ENCODE results near the gene UNC50. TPM values are rescaled to one million over a fixed set of nuclear protein-coding genes. Genes with fewer than 3 reads are reported as not detected.

UNC50 gene
- total RNA-seq, 2 donors from 2014 or later: 19.5 to 26.0 TPM

- no peaks in the 10 kb centered on the region for H3K9me3 Mint-ChIP-seq
- no peak for ATAC-seq (replicated peaks)
- H3K27ac Mint-ChIP-seq: peak overlapping the region; percentile 75
- peaks cover 86% of the 10 kb centered on the region for H3K36me3 Mint-ChIP-seq (ENCODE audit: low read depth)
- no peak overlapping the region for H3K4me3 Mint-ChIP-seq
- no peaks in the 10 kb centered on the region for H3K27me3 Mint-ChIP-seq
- H3K4me1 Mint-ChIP-seq: peaks cover 5% of the 10 kb centered on the region
Measured at GRCh38 chr2:98570356-98570755, 38.0 kb upstream of the UNC50 start.

GRCh38 chr2:98571121-98571701, 37.2 kb upstream of the UNC50 start:
- Mint-ChIP-seq H3K27me3 (no peaks in the 10 kb centered on the region), H3K9me3 (no peaks in the 10 kb centered on the region), H3K36me3 (ENCODE audit: low read depth) (peaks cover 86% of the 10 kb centered on the region), H3K4me1 (peaks cover 5% of the 10 kb centered on the region), H3K27ac (peak overlapping the region; percentile 58), H3K4me3 (no peak overlapping the region)
- ATAC-seq (replicated peaks): no peak

- Mint-ChIP-seq H3K9me3 (no peaks in the 10 kb centered on the region), H3K36me3 (ENCODE audit: low read depth) (peaks cover 86% of the 10 kb centered on the region), H3K27me3 (no peaks in the 10 kb centered on the region), H3K27ac (peak overlapping the region; percentile 58), H3K4me3 (no peak overlapping the region), H3K4me1 (peaks cover 5% of the 10 kb centered on the region)
- no peak for ATAC-seq (replicated peaks)
Measured at GRCh38 chr2:98571796-98572195, 36.6 kb upstream of the UNC50 start.

- Mint-ChIP-seq H3K36me3 (ENCODE audit: low read depth) (peaks cover 86% of the 10 kb centered on the region), H3K4me3 (no peak overlapping the region)
Measured at GRCh38 chr2:98572211-98572610, 36.2 kb upstream of the UNC50 start.

GRCh38 chr2:98572676-98573075, 35.7 kb upstream of the UNC50 start:
- no peak overlapping the region for H3K4me3 Mint-ChIP-seq

More at GRCh38 chr2:98572211-98572610, 36.2 kb upstream of the UNC50 start:
- Mint-ChIP-seq H3K27ac (peak overlapping the region; percentile 58), H3K27me3 (no peaks in the 10 kb centered on the region), H3K4me1 (peaks cover under 1% of the 10 kb centered on the region), H3K9me3 (no peaks in the 10 kb centered on the region)
- ATAC-seq (replicated peaks): no peak

GRCh38 chr2:98573426-98573825, 35.0 kb upstream of the UNC50 start:
- Mint-ChIP-seq H3K36me3 (ENCODE audit: low read depth) (peaks cover 86% of the 10 kb centered on the region), H3K27ac (peak overlapping the region; percentile 64), H3K4me3 (no peak overlapping the region), H3K27me3 (no peaks in the 10 kb centered on the region), H3K9me3 (no peaks in the 10 kb centered on the region), H3K4me1 (no peaks in the 10 kb centered on the region)
- no peak for ATAC-seq (replicated peaks)

More at GRCh38 chr2:98572676-98573075, 35.7 kb upstream of the UNC50 start:
- no peak for ATAC-seq (replicated peaks)
- peaks cover 86% of the 10 kb centered on the region for H3K36me3 Mint-ChIP-seq (ENCODE audit: low read depth)
- no peaks in the 10 kb centered on the region for H3K4me1 Mint-ChIP-seq
- no peaks in the 10 kb centered on the region for H3K9me3 Mint-ChIP-seq
- H3K27ac Mint-ChIP-seq: peak overlapping the region; percentile 58
- no peaks in the 10 kb centered on the region for H3K27me3 Mint-ChIP-seq

GRCh38 chr2:98576666-98577312, 31.6 kb upstream of the UNC50 start:
- peak overlapping the region; percentile 58 for H3K27ac Mint-ChIP-seq

GRCh38 chr2:98577313-98577712, 31.1 kb upstream of the UNC50 start:
- H3K9me3 Mint-ChIP-seq: no peaks in the 10 kb centered on the region
- no peaks in the 10 kb centered on the region for H3K27me3 Mint-ChIP-seq
- no peak overlapping the region for H3K27ac Mint-ChIP-seq
- peaks cover 88% of the 10 kb centered on the region for H3K36me3 Mint-ChIP-seq (ENCODE audit: low read depth)
- ATAC-seq (replicated peaks): no peak
- H3K4me1 Mint-ChIP-seq: no peaks in the 10 kb centered on the region
- no peak overlapping the region for H3K4me3 Mint-ChIP-seq

More at GRCh38 chr2:98576666-98577312, 31.6 kb upstream of the UNC50 start:
- no peaks in the 10 kb centered on the region for H3K9me3 Mint-ChIP-seq
- H3K4me3 Mint-ChIP-seq: no peak overlapping the region
- no peak for ATAC-seq (replicated peaks)
- H3K36me3 Mint-ChIP-seq (ENCODE audit: low read depth): peaks cover 88% of the 10 kb centered on the region
- no peaks in the 10 kb centered on the region for H3K4me1 Mint-ChIP-seq
- no peaks in the 10 kb centered on the region for H3K27me3 Mint-ChIP-seq

- H3K27me3 Mint-ChIP-seq: no peaks in the 10 kb centered on the region
- no peaks in the 10 kb centered on the region for H3K4me1 Mint-ChIP-seq
- H3K4me3 Mint-ChIP-seq: no peak overlapping the region
- ATAC-seq (replicated peaks): no peak
- H3K9me3 Mint-ChIP-seq: no peaks in the 10 kb centered on the region
- H3K36me3 Mint-ChIP-seq (ENCODE audit: low read depth): peaks cover 88% of the 10 kb centered on the region
- peak overlapping the region; percentile 6 for H3K27ac Mint-ChIP-seq
Measured at GRCh38 chr2:98578231-98578630, 30.2 kb upstream of the UNC50 start.

- no peak for ATAC-seq (replicated peaks)
- no peaks in the 10 kb centered on the region for H3K9me3 Mint-ChIP-seq
- H3K4me1 Mint-ChIP-seq: no peaks in the 10 kb centered on the region
- H3K36me3 Mint-ChIP-seq (ENCODE audit: low read depth): peaks cover 90% of the 10 kb centered on the region
- no peaks in the 10 kb centered on the region for H3K27me3 Mint-ChIP-seq
- H3K4me3 Mint-ChIP-seq: no peak overlapping the region
- H3K27ac Mint-ChIP-seq: no peak overlapping the region
Measured at GRCh38 chr2:98579926-98580325, 28.5 kb upstream of the UNC50 start.

GRCh38 chr2:98580656-98581284, 27.6 kb upstream of the UNC50 start:
- peaks cover 90% of the 10 kb centered on the region for H3K36me3 Mint-ChIP-seq (ENCODE audit: low read depth)
- ATAC-seq (replicated peaks): no peak
- H3K27me3 Mint-ChIP-seq: no peaks in the 10 kb centered on the region
- no peak overlapping the region for H3K4me3 Mint-ChIP-seq
- H3K9me3 Mint-ChIP-seq: no peaks in the 10 kb centered on the region
- peak overlapping the region; percentile 11 for H3K27ac Mint-ChIP-seq
- no peaks in the 10 kb centered on the region for H3K4me1 Mint-ChIP-seq

- ATAC-seq (replicated peaks): no peak
- no peak overlapping the region for H3K4me3 Mint-ChIP-seq
- no peaks in the 10 kb centered on the region for H3K27me3 Mint-ChIP-seq
- H3K27ac Mint-ChIP-seq: no peak overlapping the region
- H3K36me3 Mint-ChIP-seq (ENCODE audit: low read depth): peaks cover 90% of the 10 kb centered on the region
- H3K9me3 Mint-ChIP-seq: no peaks in the 10 kb centered on the region
- no peaks in the 10 kb centered on the region for H3K4me1 Mint-ChIP-seq
Measured at GRCh38 chr2:98582523-98582922, 25.9 kb upstream of the UNC50 start.

GRCh38 chr2:98583276-98583675, 25.1 kb upstream of the UNC50 start:
- no peak for ATAC-seq (replicated peaks)
- peaks cover 90% of the 10 kb centered on the region for H3K36me3 Mint-ChIP-seq (ENCODE audit: low read depth)

GRCh38 chr2:98583816-98584618, 24.4 kb upstream of the UNC50 start:
- ATAC-seq (replicated peaks): no peak
- Mint-ChIP-seq H3K4me3 (no peak overlapping the region), H3K27ac (no peak overlapping the region), H3K36me3 (ENCODE audit: low read depth) (peaks cover 90% of the 10 kb centered on the region), H3K27me3 (no peaks in the 10 kb centered on the region), H3K9me3 (no peaks in the 10 kb centered on the region), H3K4me1 (no peaks in the 10 kb centered on the region)

More at GRCh38 chr2:98583276-98583675, 25.1 kb upstream of the UNC50 start:
- no peaks in the 10 kb centered on the region for H3K9me3 Mint-ChIP-seq
- H3K27me3 Mint-ChIP-seq: no peaks in the 10 kb centered on the region
- no peak overlapping the region for H3K4me3 Mint-ChIP-seq
- H3K27ac Mint-ChIP-seq: no peak overlapping the region
- H3K4me1 Mint-ChIP-seq: no peaks in the 10 kb centered on the region
